ENCODE results near the gene HLA-DMA.
"Not testable (repeated sequence)": the region's sequence is repeated elsewhere in the genome, so short reads cannot be mapped to it uniquely, and the experiment has no call there.

HLA-DMA gene

GRCh38 chr6:32956176-32956575 lies 3.3 kb upstream of the HLA-DMA start:
- in situ Hi-C loops (cut with MboI; ENCODE audit: low sequenced_read_pairs) = no loop called here

GRCh38 chr6:32954986-32955802 lies 2.3 kb upstream of the HLA-DMA start:
- in situ Hi-C loops (cut with MboI; ENCODE audit: low sequenced_read_pairs) = no loop called here

GRCh38 chr6:32954267-32954666 lies 1.4 kb upstream of the HLA-DMA start:
- in situ Hi-C loops (cut with MboI; ENCODE audit: low sequenced_read_pairs) = no loop called here

GRCh38 chr6:32953775-32954174 lies 878 bp upstream of the HLA-DMA start:
- in situ Hi-C loops (cut with MboI; ENCODE audit: low sequenced_read_pairs) = no loop called here

- in situ Hi-C loops (cut with MboI; ENCODE audit: low sequenced_read_pairs) = no loop called here
These were observed 2.4 kb downstream of the HLA-DMA start for GRCh38 chr6:32950449-32950848.

GRCh38 chr6:32950010-32950409 lies 2.9 kb downstream of the HLA-DMA start:
- in situ Hi-C loops (cut with MboI; ENCODE audit: low sequenced_read_pairs) = no loop called here

- in situ Hi-C loops (cut with MboI; ENCODE audit: low sequenced_read_pairs) = no loop called here
These were observed 3.8 kb downstream of the HLA-DMA start for GRCh38 chr6:32949113-32949512.

- in situ Hi-C loops (cut with MboI; ENCODE audit: low sequenced_read_pairs) = no loop called here
These were observed 5.1 kb downstream of the HLA-DMA start for GRCh38 chr6:32947552-32948465.

- in situ Hi-C loops (cut with MboI; ENCODE audit: low sequenced_read_pairs) = no loop called here
These were observed 6.0 kb downstream of the HLA-DMA start for GRCh38 chr6:32946893-32947292.

GRCh38 chr6:32945953-32946352 lies 6.9 kb downstream of the HLA-DMA start:
- in situ Hi-C loops (cut with MboI; ENCODE audit: low sequenced_read_pairs) = no loop called here

- in situ Hi-C loops (cut with MboI; ENCODE audit: low sequenced_read_pairs) = no loop called here
These were observed 7.7 kb downstream of the HLA-DMA start for GRCh38 chr6:32945108-32945760.

- in situ Hi-C loops (cut with MboI; ENCODE audit: low sequenced_read_pairs) = no loop called here
These were observed 8.8 kb downstream of the HLA-DMA start for GRCh38 chr6:32943864-32944649.

GRCh38 chr6:32942555-32943123 lies 10.3 kb downstream of the HLA-DMA start:
- in situ Hi-C loops (cut with MboI; ENCODE audit: low sequenced_read_pairs) = not testable (repeated sequence)

GRCh38 chr6:32941214-32941768 lies 11.6 kb downstream of the HLA-DMA start:
- in situ Hi-C loops (cut with MboI; ENCODE audit: low sequenced_read_pairs) = no loop called here

GRCh38 chr6:32940656-32941213 lies 12.2 kb downstream of the HLA-DMA start, which contains the start of gene HLA-DMB:
Gene HLA-DMB, minus strand, starts transcription at chr6:32941028. Its CDS starts 221 bp downstream, at chr6:32940807.
- in situ Hi-C loops (cut with MboI; ENCODE audit: low sequenced_read_pairs) = no loop called here

GRCh38 chr6:32938494-32938893 lies 14.4 kb downstream of the HLA-DMA start:
- in situ Hi-C loops (cut with MboI; ENCODE audit: low sequenced_read_pairs) = no loop called here

GRCh38 chr6:32937230-32937633 lies 15.7 kb downstream of the HLA-DMA start:
- in situ Hi-C loops (cut with MboI; ENCODE audit: low sequenced_read_pairs) = no loop called here

- in situ Hi-C loops (cut with MboI; ENCODE audit: low sequenced_read_pairs) = no loop called here
These were observed 16.4 kb downstream of the HLA-DMA start for GRCh38 chr6:32936239-32937152.
